Activated CD8-positive, alpha-beta memory T cell treated with anti-CD3 and anti-CD28 coated beads for 48 hours (primary cell): Measurements from ENCODE around the gene KYNU.
"Not testable (repeated sequence)": the region's sequence is repeated elsewhere in the genome, so short reads cannot be mapped to it uniquely, and the experiment has no call there.

Experiments used
- DNase-seq, 3 experiments: peaks; one replicate each; pipeline ENCODE4 v3.0.0-alpha.2; 2020; ENCODE audit warnings: low read depth in 2 of 3, low spot score in 2 of 3

The KYNU gene

GRCh38 chr2:142915502-142915901, 38.0 kb downstream of the KYNU start:
- DNase-seq = no peak

GRCh38 chr2:142918624-142919023, 41.2 kb downstream of the KYNU start:
- no peak for DNase-seq

GRCh38 chr2:142920571-142920970, 43.1 kb downstream of the KYNU start:
- DNase-seq = no peak

GRCh38 chr2:142926445-142926844, 49.0 kb downstream of the KYNU start:
- DNase-seq = no peak

GRCh38 chr2:142930835-142931398, 53.5 kb downstream of the KYNU start:
- DNase-seq = no peak

- no peak for DNase-seq
Measured at GRCh38 chr2:142933916-142934315, 56.5 kb downstream of the KYNU start.

GRCh38 chr2:142935563-142936089, 58.2 kb downstream of the KYNU start:
- no peak for DNase-seq

GRCh38 chr2:142936629-142937028, 59.2 kb downstream of the KYNU start:
- DNase-seq = no peak

- no peak for DNase-seq
Measured at GRCh38 chr2:142937347-142937746, 59.9 kb downstream of the KYNU start.

GRCh38 chr2:142938240-142938639, 60.8 kb downstream of the KYNU start:
- DNase-seq = no peak

- no peak for DNase-seq
Measured at GRCh38 chr2:142940606-142941223, 63.3 kb downstream of the KYNU start.

- DNase-seq = no peak
Measured at GRCh38 chr2:142942690-142943089, 65.2 kb downstream of the KYNU start.

- DNase-seq = no peak
Measured at GRCh38 chr2:142944264-142944663, 66.8 kb downstream of the KYNU start.

GRCh38 chr2:142944721-142945120, 67.3 kb downstream of the KYNU start:
- DNase-seq = no peak

GRCh38 chr2:142946941-142947340, 69.5 kb downstream of the KYNU start:
- no peak for DNase-seq

- DNase-seq = not testable (repeated sequence)
Measured at GRCh38 chr2:142948723-142949122, 71.3 kb downstream of the KYNU start.

- DNase-seq = not testable (repeated sequence)
Measured at GRCh38 chr2:142950323-142950722, 72.9 kb downstream of the KYNU start.

GRCh38 chr2:142951190-142952007, 73.9 kb downstream of the KYNU start:
- DNase-seq = no peak

GRCh38 chr2:142952018-142952417, 74.6 kb downstream of the KYNU start:
- DNase-seq = no peak

- DNase-seq = no peak
Measured at GRCh38 chr2:142952793-142953494, 75.5 kb downstream of the KYNU start.

- no peak for DNase-seq
Measured at GRCh38 chr2:142954493-142954892, 77.0 kb downstream of the KYNU start.
